Measurements from ENCODE around the gene NUP35. TPM values are rescaled to one million over a fixed set of nuclear protein-coding genes. Genes with fewer than 3 reads are reported as not detected.

Gene NUP35
- total and polyA plus RNA-seq, 2 experiments from 2014 or later, result 57.4 to 65.3 TPM

GRCh38 chr2:183078464-183079138 lies 45.6 kb upstream of the NUP35 start, which contains the start of gene DUSP19:
Gene DUSP19, plus strand, starts transcription at chr2:183078747. Its CDS starts 187 bp downstream, at chr2:183078934.
- Histone ChIP-seq H3K4me3 (peak within 1 kb of the TSS; percentile 49), H3K4me2 (peak within 1 kb of the TSS; percentile 69), H3K27ac (ENCODE audit: low read depth) (peak within 1 kb of the TSS; percentile 55), H3K9me2 (ENCODE audit: insufficient read depth) (no peaks in the 10 kb centered on the region), H3F3A (replicated peaks; ENCODE audit: low read depth) (no peaks in the 10 kb centered on the region), H3K36me3 (ENCODE audit: insufficient read depth) (no peaks in the 10 kb centered on the region), H4K20me1 (replicated peaks; ENCODE audit: insufficient read depth) (no peaks in the 10 kb centered on the region), H3K27me3 (ENCODE audit: insufficient read depth) (no peaks in the 10 kb centered on the region), H3K79me2 (replicated peaks; ENCODE audit: insufficient read depth) (no peaks in the 10 kb centered on the region), H2AFZ (peak within 1 kb of the TSS; percentile 25; the same call in 1 of the 2 replicates), H3K4me1 (ENCODE audit: insufficient read depth) (peaks cover 15% of the 10 kb centered on the region)
- ATAC-seq, result peak; percentile 98
- Mint-ChIP-seq H3K9me3 (no peaks in the 10 kb centered on the region), H3K27me3 (ENCODE audit: insufficient read depth, low read depth, poor library complexity) (peaks cover 2% of the 10 kb centered on the region), H3K36me3 (ENCODE audit: low read depth) (no peaks in the 10 kb centered on the region), H3K27ac (peak within 1 kb of the TSS; percentile 91), H3K4me3 (peak within 1 kb of the TSS; percentile 87), H3K4me1 (peaks cover 19% of the 10 kb centered on the region)
- TF ChIP-seq ZNF462 (CRISPR knock-in tag; IDR thresholded peaks at IDR 0.05) (no peak), POLR2AphosphoS5 (IDR thresholded peaks at IDR 0.05; ENCODE audit: low read depth) (peak; percentile 88), NANOG (IDR thresholded peaks at IDR 0.05; ENCODE audit: borderline replicate concordance) (0 out of 2 replicates have a peak, but pooled peaks have one; percentile 25), ETS1 (IDR thresholded peaks at IDR 0.05) (0 out of 2 replicates have a peak, but pooled peaks have one; percentile 43)
- DNase-seq (ENCODE audit: low spot score), result peak; percentile 97

All from GM23338 (cell line).